WERI-Rb-1 (cell line): ENCODE measurements around the gene CLHC1.
A peak's percentile ranks its signal among the peaks of the same experiment; 100 is the strongest.

Experiments used
- DNase-seq: peaks from one replicate; pipeline ENCODE4 v3.0.0-alpha.2; 2020
- H3K27ac ChIP-seq: fragments of 250-450 bp; sonication (Bioruptor Pico); 2 replicates; pipeline ENCODE4 v1.5.1; 2020; ENCODE audit warnings: mild to moderate bottlenecking, moderate library complexity
- H3K27me3 ChIP-seq: fragments of 250-450 bp; sonication (Bioruptor Pico); 2 replicates; pipeline ENCODE4 v1.5.1; 2021; ENCODE audit warnings: mild to moderate bottlenecking, low read depth, moderate library complexity; ENCODE audit not compliant: insufficient read depth, severe bottlenecking
- H3K36me3 ChIP-seq: fragments of 250-450 bp; sonication (Bioruptor Pico); 2 replicates; pipeline ENCODE4 v1.5.1; 2020; ENCODE audit warnings: mild to moderate bottlenecking, moderate library complexity
- H3K4me3 ChIP-seq: 2 replicates; pipeline ENCODE4 v1.5.1; 2011; ENCODE audit warnings: low read depth, mild to moderate bottlenecking, control low read depth, low read length
- H3K9me3 ChIP-seq: fragments of 250-450 bp; sonication (Bioruptor Pico); 2 replicates; pipeline ENCODE4 v1.5.1; 2021; ENCODE audit warnings: mild to moderate bottlenecking, moderate library complexity; ENCODE audit not compliant: severe bottlenecking
- TF ChIP-seq, protein P1 (sequence below): IDR thresholded peaks from 2 replicates; pipeline ENCODE4 v1.5.1; 2011; ENCODE audit warnings: low read depth, mild to moderate bottlenecking, control low read depth, inconsistent platforms, low read length

CLHC1 gene

DNA sequence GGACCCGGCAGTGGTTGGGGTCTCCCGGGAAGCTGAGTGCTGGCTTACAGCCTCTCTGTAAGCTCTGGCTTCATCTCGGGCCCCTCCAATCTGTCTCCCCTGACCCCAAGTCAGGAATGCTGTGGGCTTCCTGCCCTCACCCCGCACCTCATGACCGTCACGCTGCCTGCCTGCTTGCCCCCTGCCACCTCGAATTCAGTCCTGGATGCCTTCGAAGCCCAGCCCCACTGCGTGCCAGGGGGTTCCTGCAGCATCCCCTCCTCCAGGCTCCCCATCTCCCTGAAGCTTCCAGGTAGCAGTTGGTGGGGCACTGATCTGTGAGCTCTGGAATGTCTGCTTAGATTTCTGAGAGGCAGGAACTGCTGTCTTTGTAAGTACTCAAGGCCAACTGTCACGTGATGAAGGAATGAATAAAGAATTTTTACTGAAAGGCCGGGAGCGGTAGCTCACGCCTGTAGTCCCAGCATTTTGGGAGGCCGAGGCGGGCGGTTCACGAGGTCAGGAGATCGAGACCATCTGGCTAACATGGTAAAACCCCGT, 6.5 kb downstream of the CLHC1 start:
- Histone ChIP-seq H3K27ac (no peak overlapping the region), H3K36me3 (peaks cover 10% of the 10 kb centered on the region), H3K4me3 (no peak overlapping the region), H3K27me3 (no peaks in the 10 kb centered on the region), H3K9me3 (no peaks in the 10 kb centered on the region)
- TF ChIP-seq, protein P1, sequence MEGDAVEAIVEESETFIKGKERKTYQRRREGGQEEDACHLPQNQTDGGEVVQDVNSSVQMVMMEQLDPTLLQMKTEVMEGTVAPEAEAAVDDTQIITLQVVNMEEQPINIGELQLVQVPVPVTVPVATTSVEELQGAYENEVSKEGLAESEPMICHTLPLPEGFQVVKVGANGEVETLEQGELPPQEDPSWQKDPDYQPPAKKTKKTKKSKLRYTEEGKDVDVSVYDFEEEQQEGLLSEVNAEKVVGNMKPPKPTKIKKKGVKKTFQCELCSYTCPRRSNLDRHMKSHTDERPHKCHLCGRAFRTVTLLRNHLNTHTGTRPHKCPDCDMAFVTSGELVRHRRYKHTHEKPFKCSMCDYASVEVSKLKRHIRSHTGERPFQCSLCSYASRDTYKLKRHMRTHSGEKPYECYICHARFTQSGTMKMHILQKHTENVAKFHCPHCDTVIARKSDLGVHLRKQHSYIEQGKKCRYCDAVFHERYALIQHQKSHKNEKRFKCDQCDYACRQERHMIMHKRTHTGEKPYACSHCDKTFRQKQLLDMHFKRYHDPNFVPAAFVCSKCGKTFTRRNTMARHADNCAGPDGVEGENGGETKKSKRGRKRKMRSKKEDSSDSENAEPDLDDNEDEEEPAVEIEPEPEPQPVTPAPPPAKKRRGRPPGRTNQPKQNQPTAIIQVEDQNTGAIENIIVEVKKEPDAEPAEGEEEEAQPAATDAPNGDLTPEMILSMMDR = no peak
- no peak for DNase-seq

DNA sequence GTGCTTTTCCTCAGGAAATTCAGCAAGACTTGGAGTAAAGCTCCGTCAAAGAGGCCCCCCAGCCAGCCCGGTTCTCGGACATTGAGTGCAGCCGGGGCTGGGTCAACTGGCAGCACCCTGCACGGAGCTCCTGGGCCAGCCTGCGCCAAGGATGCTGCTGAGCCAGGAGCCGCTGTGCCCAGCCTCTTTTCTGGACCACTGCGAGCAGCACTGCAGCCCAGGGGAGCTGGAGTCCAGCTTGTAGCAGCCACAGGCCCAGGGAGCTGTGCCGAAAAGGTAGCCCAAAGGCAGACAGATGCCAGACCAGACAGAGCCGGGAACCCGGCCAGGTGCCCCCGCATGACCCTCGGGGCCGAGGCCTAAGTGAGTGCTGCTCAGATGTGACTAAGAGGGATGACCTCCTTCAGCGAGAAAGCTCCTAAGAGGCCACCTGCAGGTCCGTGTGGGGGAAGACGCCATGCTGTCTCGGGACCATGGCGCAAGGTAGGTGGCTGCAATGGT, 7.3 kb downstream of the CLHC1 start:
- H3K27me3 ChIP-seq = no peaks in the 10 kb centered on the region
- peaks cover 10% of the 10 kb centered on the region for H3K36me3 ChIP-seq
- DNase-seq = peak; percentile 66
- H3K9me3 ChIP-seq = no peaks in the 10 kb centered on the region
- no peak overlapping the region for H3K4me3 ChIP-seq
- TF ChIP-seq, protein P1 = no peak
- H3K27ac ChIP-seq = no peak overlapping the region

DNA sequence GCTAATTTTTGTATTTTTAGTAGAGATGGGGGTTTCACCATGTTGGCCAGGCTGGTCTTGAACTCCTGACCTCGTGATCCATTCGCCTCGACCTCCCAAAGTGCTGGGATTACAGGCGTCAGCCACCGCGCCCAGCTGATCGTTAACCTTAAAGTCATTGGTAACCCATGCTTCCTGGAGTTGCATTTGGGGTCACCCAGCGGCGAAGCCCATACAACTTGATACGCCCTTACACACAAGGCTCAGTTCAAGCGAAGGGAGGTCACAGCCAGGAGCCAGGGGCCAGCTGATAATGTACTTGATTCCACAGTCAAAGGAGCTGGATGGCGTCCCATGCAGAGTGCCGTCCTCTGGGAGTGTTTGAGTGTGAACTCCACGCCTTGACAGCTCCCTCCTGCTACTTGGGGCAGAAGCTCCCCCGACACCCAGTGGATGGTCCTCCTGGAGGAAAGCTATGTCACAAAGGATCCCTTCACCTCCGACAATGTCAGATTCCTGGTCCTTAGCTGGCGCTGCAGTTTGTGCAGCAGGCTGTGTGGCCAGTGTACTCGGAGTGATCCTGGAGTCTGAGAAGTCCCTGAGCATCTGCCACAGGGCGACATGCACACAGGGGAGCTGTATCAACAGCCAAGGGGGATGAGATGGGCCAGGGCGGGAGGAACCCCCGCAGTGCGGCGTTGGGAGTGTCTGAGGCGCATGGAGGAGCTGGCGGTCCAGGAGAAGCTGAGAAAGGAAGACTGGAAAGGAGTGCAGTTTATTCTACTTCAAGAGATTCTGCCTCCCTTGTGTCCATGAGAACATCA, 7.9 kb downstream of the CLHC1 start:
- no peak for DNase-seq
- Histone ChIP-seq H3K9me3 (no peaks in the 10 kb centered on the region), H3K27ac (no peak overlapping the region), H3K27me3 (no peaks in the 10 kb centered on the region), H3K36me3 (peaks cover 10% of the 10 kb centered on the region), H3K4me3 (no peak overlapping the region)
- TF ChIP-seq, protein P1 = no peak

DNA sequence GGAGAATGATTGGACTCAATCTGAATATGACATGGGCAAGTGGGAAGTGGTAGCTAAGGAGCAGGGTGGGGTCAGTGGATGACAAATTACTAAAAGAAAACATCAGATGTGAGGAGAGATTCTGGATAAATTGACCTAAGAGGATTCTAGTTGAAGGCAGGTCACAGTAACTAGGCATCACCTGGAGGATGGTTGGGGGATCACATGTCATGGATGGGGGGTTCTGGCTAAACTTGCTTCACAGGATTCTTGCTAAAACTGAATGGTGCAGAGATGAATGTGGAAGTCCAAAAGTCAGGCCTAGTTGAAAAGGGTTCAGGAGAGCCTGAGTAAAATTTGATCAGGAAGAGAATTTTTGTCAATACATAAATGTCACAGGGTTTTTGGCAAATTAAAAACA, 18.3 kb downstream of the CLHC1 start:
- TF ChIP-seq, protein P1 = 0 out of 2 replicates have a peak, but pooled peaks have one; percentile 2
- H3K27ac ChIP-seq = no peak overlapping the region
- H3K27me3 ChIP-seq = no peaks in the 10 kb centered on the region
- H3K4me3 ChIP-seq = no peak overlapping the region
- no peaks in the 10 kb centered on the region for H3K9me3 ChIP-seq
- H3K36me3 ChIP-seq = no peaks in the 10 kb centered on the region
- DNase-seq = no peak

DNA sequence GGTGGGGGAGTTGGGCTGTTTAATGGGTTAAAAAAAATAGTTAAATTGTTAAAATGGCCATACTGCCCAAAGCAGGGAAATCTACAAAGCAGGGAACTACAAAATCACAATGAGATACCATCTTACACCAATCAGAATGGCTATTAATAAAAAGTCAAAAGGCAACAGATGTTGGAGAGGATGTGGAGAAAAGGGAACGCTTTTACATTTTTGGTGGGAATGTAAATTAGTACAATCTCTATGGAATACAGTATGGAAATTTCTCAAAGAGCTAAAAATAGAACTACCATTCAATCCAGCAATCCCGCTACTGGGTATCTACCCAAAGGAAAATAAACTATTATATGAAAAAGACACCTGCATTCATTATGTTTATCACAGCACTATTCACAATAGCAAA, 27.1 kb downstream of the CLHC1 start:
- no peak for DNase-seq
- Histone ChIP-seq H3K36me3 (peaks cover 12% of the 10 kb centered on the region), H3K4me3 (no peak overlapping the region), H3K27me3 (no peaks in the 10 kb centered on the region), H3K9me3 (peaks cover 10% of the 10 kb centered on the region), H3K27ac (no peak overlapping the region)
- TF ChIP-seq, protein P1 = no peak
